ENCODE results near the gene CLMN.

Gene CLMN

GRCh38 chr14:95340201-95340697, 20.5 kb upstream of the CLMN start:
- Histone ChIP-seq H3K4me1 (no peaks in the 10 kb centered on the region), H3K27me3 (no peaks in the 10 kb centered on the region), H3K36me3 (no peaks in the 10 kb centered on the region), H3K4me3 (ENCODE audit: low read depth, low read length) (no peak overlapping the region), H3K9me3 (no peaks in the 10 kb centered on the region)
- TF ChIP-seq CTCF (IDR thresholded peaks at IDR 0.05; ENCODE audit: low read depth, low read length), result no peak
- DNase-seq, result no peak

- H3K36me3 ChIP-seq, result no peaks in the 10 kb centered on the region
- DNase-seq, result no peak
- H3K4me1 ChIP-seq, result no peaks in the 10 kb centered on the region
- no peaks in the 10 kb centered on the region for H3K27me3 ChIP-seq
- H3K4me3 ChIP-seq (ENCODE audit: low read depth, low read length), result no peak overlapping the region
- no peaks in the 10 kb centered on the region for H3K9me3 ChIP-seq
- TF ChIP-seq CTCF (IDR thresholded peaks at IDR 0.05; ENCODE audit: low read depth, low read length), result no peak
Observed at GRCh38 chr14:95339301-95339865, 19.7 kb upstream of the CLMN start.

- DNase-seq, result no peak
- no peaks in the 10 kb centered on the region for H3K9me3 ChIP-seq
- TF ChIP-seq CTCF (IDR thresholded peaks at IDR 0.05; ENCODE audit: low read depth, low read length), result no peak
- no peaks in the 10 kb centered on the region for H3K36me3 ChIP-seq
- H3K4me3 ChIP-seq (ENCODE audit: low read depth, low read length), result no peak overlapping the region
- no peaks in the 10 kb centered on the region for H3K27me3 ChIP-seq
- no peaks in the 10 kb centered on the region for H3K4me1 ChIP-seq
Observed at GRCh38 chr14:95338436-95338835, 18.7 kb upstream of the CLMN start.

- H3K27me3 ChIP-seq, result no peaks in the 10 kb centered on the region
- H3K4me1 ChIP-seq, result no peaks in the 10 kb centered on the region
- no peak for DNase-seq
- no peak for TF ChIP-seq CTCF (IDR thresholded peaks at IDR 0.05; ENCODE audit: low read depth, low read length)
- no peak overlapping the region for H3K4me3 ChIP-seq (ENCODE audit: low read depth, low read length)
- no peaks in the 10 kb centered on the region for H3K9me3 ChIP-seq
- H3K36me3 ChIP-seq, result no peaks in the 10 kb centered on the region
Observed at GRCh38 chr14:95337041-95337595, 17.4 kb upstream of the CLMN start.

- H3K4me3 ChIP-seq (ENCODE audit: low read depth, low read length), result no peak overlapping the region
- H3K4me1 ChIP-seq, result no peaks in the 10 kb centered on the region
- no peaks in the 10 kb centered on the region for H3K27me3 ChIP-seq
- no peak for DNase-seq
- no peaks in the 10 kb centered on the region for H3K9me3 ChIP-seq
- no peak for TF ChIP-seq CTCF (IDR thresholded peaks at IDR 0.05; ENCODE audit: low read depth, low read length)
- no peaks in the 10 kb centered on the region for H3K36me3 ChIP-seq
Observed at GRCh38 chr14:95336192-95336760, 16.6 kb upstream of the CLMN start.

- H3K4me1 ChIP-seq, result no peaks in the 10 kb centered on the region
- no peaks in the 10 kb centered on the region for H3K9me3 ChIP-seq
- H3K27me3 ChIP-seq, result no peaks in the 10 kb centered on the region
- TF ChIP-seq CTCF (IDR thresholded peaks at IDR 0.05; ENCODE audit: low read depth, low read length), result no peak
- no peak for DNase-seq
- no peak overlapping the region for H3K4me3 ChIP-seq (ENCODE audit: low read depth, low read length)
- H3K36me3 ChIP-seq, result no peaks in the 10 kb centered on the region
Observed at GRCh38 chr14:95335071-95335470, 15.4 kb upstream of the CLMN start.
